ENCODE results near the gene VSIG10L2.

The VSIG10L2 gene

GRCh38 chr11:125930076-125930450, 15.8 kb upstream of the VSIG10L2 start:
- no peak for DNase-seq

GRCh38 chr11:125931116-125931515, 14.7 kb upstream of the VSIG10L2 start:
- no peak for DNase-seq

GRCh38 chr11:125931668-125932067, 14.2 kb upstream of the VSIG10L2 start:
- DNase-seq = no peak

- DNase-seq = no peak
Observed at GRCh38 chr11:125932301-125932700, 13.5 kb upstream of the VSIG10L2 start.

- DNase-seq = no peak
Observed at GRCh38 chr11:125933030-125933813, 12.6 kb upstream of the VSIG10L2 start.

- no peak for DNase-seq
Observed at GRCh38 chr11:125934473-125934872, 11.4 kb upstream of the VSIG10L2 start.

- no peak for DNase-seq
Observed at GRCh38 chr11:125935056-125935455, 10.8 kb upstream of the VSIG10L2 start.

- no peak for DNase-seq
Observed at GRCh38 chr11:125935618-125936199, 10.1 kb upstream of the VSIG10L2 start.

- DNase-seq = no peak
Observed at GRCh38 chr11:125938418-125938817, 7.4 kb upstream of the VSIG10L2 start.

- DNase-seq = no peak
Observed at GRCh38 chr11:125939081-125939521, 6.7 kb upstream of the VSIG10L2 start.

- no peak for DNase-seq
Observed at GRCh38 chr11:125940145-125940544, 5.7 kb upstream of the VSIG10L2 start.

- DNase-seq = no peak
Observed at GRCh38 chr11:125941267-125941618, 4.6 kb upstream of the VSIG10L2 start.

GRCh38 chr11:125941619-125942611, 3.9 kb upstream of the VSIG10L2 start:
- peak; percentile 77 for DNase-seq

- DNase-seq = no peak
Observed at GRCh38 chr11:125942771-125943428, 2.9 kb upstream of the VSIG10L2 start.

- no peak for DNase-seq
Observed at GRCh38 chr11:125943661-125944349, 2.0 kb upstream of the VSIG10L2 start.

GRCh38 chr11:125944350-125945010, 1.4 kb upstream of the VSIG10L2 start:
- DNase-seq = no peak

- no peak for DNase-seq
Observed at GRCh38 chr11:125945011-125945796, 640 bp upstream of the VSIG10L2 start.

- no peak for DNase-seq
Observed at GRCh38 chr11:125946712-125947418, 1.0 kb downstream of the VSIG10L2 start.

- no peak for DNase-seq
Observed at GRCh38 chr11:125947419-125948277, 1.8 kb downstream of the VSIG10L2 start.
